Pancreas (tissue), 10 donors: ENCODE data around the gene MAP1LC3B. TPM values are rescaled to one million over a fixed set of nuclear protein-coding genes. Genes with fewer than 3 reads are reported as not detected.
A peak's percentile ranks its signal among the peaks of the same experiment; 100 is the strongest.
"Not testable (repeated sequence)": the region's sequence is repeated elsewhere in the genome, so short reads cannot be mapped to it uniquely, and the experiment has no call there.

Experiments
- ATAC-seq, 4 donors: fragments of 200-7000 bp; cut with Tn5 transposase; one replicate each; pipeline versions ENCODE4 v1.8.0 to v1.9.1; 2020; ENCODE audit warnings: mild to moderate bottlenecking in 4 of 4, moderate library complexity in 4 of 4
- DNase-seq, 6 donors: peaks; one replicate each; pipeline ENCODE4 v3.0.0-alpha.2; 2020
- FAIRE-seq: peaks from 2 replicates; lab custom pipeline; 2012; peaks lifted over from hg19 to GRCh38; lab: Jason Lieb, UNC
- H3K27ac ChIP-seq, 4 donors: fragments of 200-600 bp; sonication (generic); 1 replicate in 3 of 4; 2 replicates in 1 of 4; pipeline versions ENCODE4 v1.5.0 to v1.8.0; 2020
- H3K27me3 ChIP-seq, 4 donors: fragments of 200-600 bp; one replicate each; pipeline ENCODE4 v1.8.0; 2021
- H3K36me3 ChIP-seq, 3 donors: fragments of 200-600 bp; sonication (generic) in 1 of 3; one replicate each; pipeline versions ENCODE4 v1.5.0 to v1.8.0; 2020 to 2021
- H3K4me1 ChIP-seq, 3 donors: fragments of 200-600 bp; one replicate each; pipeline ENCODE4 v1.8.0; 2021
- H3K4me3 ChIP-seq, 4 donors: fragments of 200-600 bp; sonication (generic) in 2 of 4; one replicate each; pipeline versions ENCODE4 v1.5.0 to v1.8.0; 2020 to 2021
- H3K9me3 ChIP-seq, 4 donors: fragments of 200-600 bp; one replicate each; pipeline ENCODE4 v1.8.0; 2021
- WGBS, 2 donors: extraction: QIAGEN DNeasy Blood & Tissue Kit; methylation state at CpG; one replicate each; pipeline ENCODE4 v1.1.7; 2013; 5-methylcytosine and 5-hydroxymethylcytosine counted together
- intact Hi-C, 3 donors: fragments of 100-400 bp; cut with DNase I; formaldehyde crosslinking; loops; one replicate each; pipeline versions ENCODE4 v1.11.1 to v1.14.2; 2022
- polyA plus RNA-seq, 2 donors: library from polyadenylated mRNA; stranded (reverse); fragments of 200-250 nt; gene quantifications; one replicate each; pipeline ENCODE4 v1.2.3, GENCODE V29; 2013
- total RNA-seq, 6 donors: library from RNA; stranded (reverse); fragmentation: NEBNext Ultra II Directional in 4 of 6; extraction: Animal tissue kit (Norgen Biotek cat#: 25700) in 4 of 6; gene quantifications; one replicate each; pipeline versions ENCODE4 v1.2.1 to v1.2.4, GENCODE V29; 2021 to 2023
- TF ChIP-seq, protein P1 (sequence below), 4 donors: fragments of 200-600 bp; sonication (generic) in 3 of 4; IDR thresholded peaks; one replicate each; pipeline versions ENCODE4 v1.5.0 to v1.8.0; 2021; ENCODE audit warnings: antibody characterized with exemption in 4 of 4
- donor health status: healthy with polysubstance abuse.
- donor health status: DM: no; HTN: no; CAD: no; lungs with moderate emphysema.
- donor health status: DM: no; HTN: no; CAD: no.
- donor health status: control.
- donor health status: control.
- donor health status: Bipolar disorder and iron deficiency.
- donor health status: DM: yes; HTN: yes; CAD: no.
- donor health status: DM: no; HTN: no; CAD: no.
- donor health status: DM: no; HTN: no; CAD: no.
- donor health status: DM: yes; HTN: yes; CAD: no.

The MAP1LC3B gene
- total and polyA plus RNA-seq, 8 donors, result 13.9 to 35.1 (median 21.7) TPM

- TF ChIP-seq, protein P1, sequence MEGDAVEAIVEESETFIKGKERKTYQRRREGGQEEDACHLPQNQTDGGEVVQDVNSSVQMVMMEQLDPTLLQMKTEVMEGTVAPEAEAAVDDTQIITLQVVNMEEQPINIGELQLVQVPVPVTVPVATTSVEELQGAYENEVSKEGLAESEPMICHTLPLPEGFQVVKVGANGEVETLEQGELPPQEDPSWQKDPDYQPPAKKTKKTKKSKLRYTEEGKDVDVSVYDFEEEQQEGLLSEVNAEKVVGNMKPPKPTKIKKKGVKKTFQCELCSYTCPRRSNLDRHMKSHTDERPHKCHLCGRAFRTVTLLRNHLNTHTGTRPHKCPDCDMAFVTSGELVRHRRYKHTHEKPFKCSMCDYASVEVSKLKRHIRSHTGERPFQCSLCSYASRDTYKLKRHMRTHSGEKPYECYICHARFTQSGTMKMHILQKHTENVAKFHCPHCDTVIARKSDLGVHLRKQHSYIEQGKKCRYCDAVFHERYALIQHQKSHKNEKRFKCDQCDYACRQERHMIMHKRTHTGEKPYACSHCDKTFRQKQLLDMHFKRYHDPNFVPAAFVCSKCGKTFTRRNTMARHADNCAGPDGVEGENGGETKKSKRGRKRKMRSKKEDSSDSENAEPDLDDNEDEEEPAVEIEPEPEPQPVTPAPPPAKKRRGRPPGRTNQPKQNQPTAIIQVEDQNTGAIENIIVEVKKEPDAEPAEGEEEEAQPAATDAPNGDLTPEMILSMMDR (IDR thresholded peaks at IDR 0.05), result no peak
- no peak overlapping the region for H3K27ac ChIP-seq
- H3K4me3 ChIP-seq, result no peak overlapping the region
- H3K27me3 ChIP-seq, result no peaks in the 10 kb centered on the region
- peak in 1 of 4 donors; percentile 5 for ATAC-seq
- no peak for FAIRE-seq
- DNase-seq, result peak in 1 of 6 donors; percentile 11
- intact Hi-C loops, result no loop called here
- WGBS, 2 donors, result 91 to 93% methylated on average over 7 of the region's 7 CpGs
- peaks cover 0 to 2% (median 2%) of the 10 kb centered on the region in 3 donors for H3K4me1 ChIP-seq
- peaks cover 0 to 13% (median 0%) of the 10 kb centered on the region in 3 donors for H3K36me3 ChIP-seq
- H3K9me3 ChIP-seq, result no peaks in the 10 kb centered on the region
These were observed 33.0 kb upstream of the MAP1LC3B start for GRCh38 chr16:87359121-87359520.

- intact Hi-C loops, result no loop called here
- no peak for ATAC-seq
- peak in 2 of 6 donors; percentile 7 to 18 for DNase-seq
- Histone ChIP-seq H3K36me3 (peaks cover 0 to 13% (median 0%) of the 10 kb centered on the region in 3 donors), H3K27me3 (no peaks in the 10 kb centered on the region), H3K27ac (no peak overlapping the region), H3K4me3 (no peak overlapping the region), H3K4me1 (peaks cover 0 to 7% (median 6%) of the 10 kb centered on the region in 3 donors), H3K9me3 (no peaks in the 10 kb centered on the region)
- 97 to 99% methylated on average over 16 of the region's 16 CpGs for WGBS, 2 donors
- no peak for FAIRE-seq
- TF ChIP-seq, protein P1 (IDR thresholded peaks at IDR 0.05), result no peak
These were observed 31.1 kb upstream of the MAP1LC3B start for GRCh38 chr16:87360862-87361610.

- DNase-seq (peak in 1 of 6 donors; percentile 3), FAIRE-seq (no peak), ATAC-seq (no peak)
- Histone ChIP-seq H3K9me3 (no peaks in the 10 kb centered on the region), H3K36me3 (peaks cover 0 to 13% (median 0%) of the 10 kb centered on the region in 3 donors), H3K4me3 (no peak overlapping the region), H3K27ac (no peak overlapping the region), H3K4me1 (peaks cover 0 to 7% (median 6%) of the 10 kb centered on the region in 3 donors), H3K27me3 (no peaks in the 10 kb centered on the region)
- WGBS, 2 donors, result 97% methylated on average over 8 of the region's 8 CpGs
- intact Hi-C loops, result no loop called here
- TF ChIP-seq, protein P1 (IDR thresholded peaks at IDR 0.05), result no peak
These were observed 30.1 kb upstream of the MAP1LC3B start for GRCh38 chr16:87361916-87362619.

GRCh38 chr16:87362828-87363559, 29.1 kb upstream of the MAP1LC3B start:
- WGBS, 2 donors, result 91 to 93% methylated on average over 13 of the region's 13 CpGs
- Histone ChIP-seq H3K27ac (peak overlapping the region in 1 of 4 donors; percentile 17), H3K36me3 (peaks cover 0 to 13% (median 0%) of the 10 kb centered on the region in 3 donors)
- H3K4me1 ChIP-seq, H3K4me3 ChIP-seq, ATAC-seq, intact Hi-C loops, H3K9me3 ChIP-seq, FAIRE-seq, H3K27me3 ChIP-seq: not testable (repeated sequence)
- peak in 2 of 6 donors; percentile 23 to 28 for DNase-seq
